GM20431 (cell line): ENCODE measurements around the gene TCEANC2.
"Not testable (repeated sequence)": the region's sequence is repeated elsewhere in the genome, so short reads cannot be mapped to it uniquely, and the experiment has no call there.

Experiments
- in situ Hi-C: fragments of 300-500 bp; cut with MseI, MboI; formaldehyde crosslinking; loops from one replicate; pipeline ENCODE4 v1.15.0; 2020; ENCODE audit warnings: low sequenced_read_pairs; ENCODE audit not compliant: unreplicated experiment

The TCEANC2 gene

GRCh38 chr1:54024811-54025210 is 28.6 kb upstream of the TCEANC2 start:
- in situ Hi-C loops = not testable (repeated sequence)

- in situ Hi-C loops = no loop called here
Observed at GRCh38 chr1:54027848-54028247, 25.6 kb upstream of the TCEANC2 start.

- in situ Hi-C loops = no loop called here
Observed at GRCh38 chr1:54028306-54029251, 24.8 kb upstream of the TCEANC2 start.

GRCh38 chr1:54037476-54037875 is 15.9 kb upstream of the TCEANC2 start:
- in situ Hi-C loops = no loop called here

- in situ Hi-C loops = no loop called here
Observed at GRCh38 chr1:54041806-54042205, 11.6 kb upstream of the TCEANC2 start.

GRCh38 chr1:54045496-54045895 is 7.9 kb upstream of the TCEANC2 start:
- in situ Hi-C loops = no loop called here

GRCh38 chr1:54046671-54047383 is 6.6 kb upstream of the TCEANC2 start:
- in situ Hi-C loops = no loop called here

DNA sequence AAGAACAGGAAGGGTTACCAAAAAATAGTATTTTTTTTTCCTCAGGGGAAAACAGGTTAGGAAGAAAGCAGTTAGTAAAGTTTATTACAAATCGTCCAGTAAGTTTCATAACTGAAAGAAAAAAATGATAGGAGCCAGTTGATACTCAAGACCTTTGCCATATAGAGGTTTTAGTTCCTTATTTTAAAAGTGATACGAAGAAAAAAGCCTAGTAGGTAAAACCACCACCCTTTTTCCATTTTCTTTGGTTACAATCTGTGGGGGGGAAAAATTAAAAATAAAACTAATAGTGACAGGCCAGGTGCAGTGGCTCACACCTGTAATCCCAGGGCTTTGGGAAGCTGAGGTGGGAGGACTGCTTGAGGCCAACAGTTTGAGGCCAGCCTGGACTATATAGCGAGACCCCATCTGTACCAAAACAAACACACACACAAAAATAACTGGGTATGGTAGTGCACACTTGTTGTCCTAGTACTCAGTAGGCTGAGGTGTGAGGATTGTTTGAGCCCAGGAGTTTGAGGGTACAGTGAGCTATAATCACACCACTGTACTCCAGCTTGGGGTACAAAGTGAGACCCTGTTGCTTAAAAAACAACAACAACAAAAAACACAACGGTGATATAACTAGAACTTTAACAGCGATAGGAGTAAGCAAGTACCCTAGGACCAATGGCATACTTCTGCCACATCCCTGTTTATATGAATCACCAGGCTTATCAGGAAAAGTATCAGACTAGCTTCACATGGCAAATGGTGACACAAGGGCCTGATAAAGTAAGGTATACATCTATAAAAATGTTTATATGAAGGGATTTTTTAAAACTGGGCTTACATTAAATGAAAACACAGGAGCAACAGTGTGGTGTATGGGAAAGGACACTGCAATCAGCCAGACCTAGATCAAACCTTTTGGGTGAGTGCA is 5.8 kb upstream of the TCEANC2 start:
- in situ Hi-C loops = no loop called here

DNA sequence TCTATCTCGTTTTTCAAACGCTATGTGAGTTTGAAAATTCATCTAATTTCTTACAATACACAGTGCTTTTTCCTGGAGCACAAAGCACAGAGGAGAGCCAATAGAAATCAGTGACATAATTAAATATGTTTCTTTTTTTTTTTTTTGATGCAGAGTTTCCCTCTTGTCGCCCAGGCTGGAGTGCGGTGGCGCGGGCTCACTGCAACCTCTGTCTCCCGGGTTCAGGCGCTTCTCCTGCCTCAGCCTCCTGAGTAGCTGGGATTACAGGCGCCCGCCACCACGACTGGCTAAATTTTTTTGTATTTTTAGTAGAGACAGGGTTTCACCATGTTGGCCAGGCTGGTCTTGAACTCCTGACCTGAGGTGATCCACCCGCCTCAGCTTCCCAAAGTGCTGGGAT is 3.0 kb upstream of the TCEANC2 start:
- in situ Hi-C loops = not testable (repeated sequence)

DNA sequence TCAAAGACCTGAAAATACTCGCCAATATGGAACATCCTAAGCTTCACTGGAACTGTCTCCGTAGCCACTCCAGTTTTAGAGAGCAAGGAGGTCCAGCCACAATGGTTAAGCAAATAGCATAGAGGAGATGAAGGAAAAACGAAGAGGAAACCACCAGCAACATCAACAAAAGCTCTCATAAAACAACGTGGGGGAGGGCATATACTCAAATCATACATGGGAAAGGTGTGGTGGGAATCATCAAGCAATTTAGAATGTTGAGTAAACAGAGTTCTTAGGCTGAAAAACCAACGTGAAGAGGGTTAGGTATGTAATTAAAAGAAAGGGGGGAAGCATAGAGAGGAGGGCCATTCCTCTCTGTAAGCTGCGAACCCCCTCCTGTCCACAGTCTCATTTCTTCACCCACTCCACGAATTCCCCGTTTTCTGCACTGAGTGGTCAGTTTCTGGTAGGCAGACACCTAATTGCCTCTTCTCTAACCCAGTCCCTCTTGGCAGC is 1.4 kb upstream of the TCEANC2 start:
- in situ Hi-C loops = no loop called here

DNA sequence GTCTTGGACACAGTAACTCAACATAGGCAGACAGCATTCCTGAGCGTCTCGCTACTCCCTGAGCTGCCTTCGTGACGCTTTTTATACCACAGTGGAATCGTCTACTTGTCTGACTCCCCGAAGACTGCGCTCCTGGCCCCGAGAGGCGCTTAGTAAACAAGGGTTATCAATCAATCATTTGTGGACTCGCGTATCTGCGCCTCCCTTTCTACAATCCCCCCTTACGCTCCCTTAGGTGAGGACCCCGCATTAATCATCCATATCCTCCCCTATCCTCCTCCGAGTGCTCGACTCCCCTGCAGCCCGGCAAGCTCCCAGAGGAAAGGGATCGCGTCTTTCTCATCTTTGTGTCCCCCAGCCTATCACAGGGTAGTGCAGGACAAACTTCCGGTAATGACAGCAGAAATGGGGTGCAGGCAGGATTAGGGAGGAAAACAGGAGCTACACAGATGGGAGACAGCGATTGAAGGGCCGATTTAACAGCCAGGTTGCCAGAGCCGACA is 926 bp upstream of the TCEANC2 start:
- in situ Hi-C loops = no loop called here

DNA sequence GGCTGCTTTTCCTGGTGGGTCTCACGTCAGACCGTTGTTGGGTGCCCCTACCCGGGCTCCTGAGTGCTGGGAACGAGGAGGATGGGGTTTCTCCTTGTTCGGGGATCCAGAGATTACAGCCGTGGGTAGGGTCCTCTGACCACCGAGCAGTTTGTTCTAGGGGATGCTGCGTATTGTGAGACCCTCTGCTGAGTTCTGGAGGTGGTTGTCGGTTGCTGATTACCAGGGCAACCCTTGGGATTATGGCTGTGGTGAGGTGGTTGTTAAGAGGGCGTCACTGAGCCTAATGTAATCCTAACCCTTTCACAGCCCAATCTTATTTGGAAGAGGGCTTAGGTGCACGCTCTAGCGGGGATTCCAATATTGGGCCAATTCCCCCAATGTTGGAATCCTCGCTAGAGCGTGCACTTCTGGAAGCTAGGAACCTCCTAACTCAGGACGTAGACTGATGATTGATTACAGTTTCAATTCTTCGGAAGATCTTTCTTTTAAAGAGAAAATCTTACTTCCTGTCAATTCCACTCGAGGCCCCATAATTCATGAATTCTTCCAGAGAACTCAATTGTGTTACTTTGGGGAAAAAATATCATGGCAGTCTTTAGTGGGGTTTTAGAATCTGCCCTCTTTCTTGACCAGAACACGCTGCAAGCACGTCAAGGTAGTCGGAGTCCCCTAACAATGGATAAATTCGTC is 483 bp downstream of the TCEANC2 start:
- in situ Hi-C loops = no loop called here

GRCh38 chr1:54054438-54054749 is 986 bp downstream of the TCEANC2 start:
- in situ Hi-C loops = no loop called here

DNA sequence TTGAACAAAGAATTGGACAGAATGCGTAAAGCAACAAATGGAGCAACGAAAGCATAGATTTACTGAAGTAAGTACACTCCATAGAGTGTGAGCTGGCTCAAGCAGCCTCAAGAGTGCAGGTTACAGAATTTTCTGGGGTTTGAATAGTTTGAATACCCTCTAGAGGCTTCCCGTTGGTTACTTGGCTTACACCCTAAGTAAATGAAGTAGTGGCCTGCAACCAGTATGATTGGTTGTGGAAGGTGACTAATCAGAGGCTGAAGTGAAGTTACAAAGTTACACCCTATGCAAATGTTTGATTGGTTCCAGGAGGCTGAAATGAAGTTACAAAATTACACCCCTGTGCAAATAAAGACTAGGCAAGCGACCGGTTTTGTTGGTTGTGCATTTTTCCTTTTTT is 10.9 kb downstream of the TCEANC2 start:
- in situ Hi-C loops = no loop called here

DNA sequence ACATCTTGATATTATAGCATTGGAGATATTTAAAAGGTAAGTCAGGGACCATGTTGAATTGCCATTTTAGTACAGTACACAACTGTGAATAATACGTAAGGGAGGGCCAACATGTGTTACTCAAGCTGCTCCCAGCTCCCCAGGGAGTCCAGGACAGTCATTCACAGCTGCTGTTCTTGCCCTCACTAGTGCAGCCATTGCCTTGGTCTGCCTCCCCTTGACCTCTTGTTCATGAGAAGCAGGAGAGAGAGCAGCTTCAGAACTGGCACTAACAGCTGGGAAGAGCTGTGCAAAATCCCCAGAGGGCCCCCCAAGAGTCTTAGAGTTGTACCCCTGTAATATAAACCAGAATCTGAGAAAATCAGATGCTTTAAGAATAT is 16.4 kb downstream of the TCEANC2 start:
- in situ Hi-C loops = no loop called here

DNA sequence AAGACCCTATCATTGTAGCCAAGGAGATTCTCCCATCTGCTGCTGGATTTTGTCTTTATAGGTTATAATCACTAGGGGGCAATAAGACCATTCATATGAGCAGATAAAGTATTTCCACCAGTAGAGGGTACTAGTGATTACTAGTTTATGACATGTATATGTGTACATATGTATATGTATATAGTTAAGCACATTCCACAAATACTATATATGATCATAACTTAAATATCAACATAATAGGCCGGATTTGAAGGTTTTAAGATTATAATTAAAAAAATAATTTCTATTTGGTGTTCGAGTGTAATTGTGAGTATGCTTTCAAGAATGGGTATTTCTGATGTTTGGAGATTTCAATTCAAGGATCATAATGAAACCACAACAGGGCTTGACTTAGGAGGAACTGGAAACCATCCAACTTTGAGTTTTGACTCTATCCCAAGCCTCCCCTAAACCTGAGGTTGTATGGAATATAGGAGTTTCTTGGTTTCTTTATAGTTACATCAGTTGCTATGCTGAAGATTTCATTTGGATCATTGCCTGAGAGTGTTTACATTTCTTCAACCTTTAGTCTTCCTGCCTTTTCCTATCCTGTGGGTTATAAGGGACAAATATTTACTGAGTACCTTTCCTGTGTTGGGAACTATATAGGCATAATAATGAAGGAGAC is 16.9 kb downstream of the TCEANC2 start:
- in situ Hi-C loops = no loop called here

DNA sequence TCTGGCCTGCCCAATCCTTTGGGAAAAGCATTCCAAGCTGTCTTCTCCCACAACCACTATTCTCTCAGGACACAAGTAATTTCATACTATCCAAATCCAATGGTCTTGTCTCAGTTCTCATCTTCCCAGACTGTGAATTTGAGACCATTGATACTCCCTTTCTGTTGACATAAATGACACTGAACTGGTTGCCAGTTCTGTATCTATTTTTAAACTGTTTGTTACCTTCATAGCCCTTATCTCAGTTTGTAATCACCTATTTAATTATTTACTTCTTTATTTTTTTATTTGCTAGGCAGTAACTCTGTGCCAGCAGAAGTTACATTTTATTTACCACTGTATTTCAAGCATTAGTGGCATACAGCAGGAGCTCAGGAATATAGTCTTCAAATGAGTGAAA is 24.0 kb downstream of the TCEANC2 start:
- in situ Hi-C loops = no loop called here

GRCh38 chr1:54080598-54081049 is 27.2 kb downstream of the TCEANC2 start:
- in situ Hi-C loops = no loop called here
